Stimulated activated CD4-positive, alpha-beta T cell treated with anti-CD3 and anti-CD28 coated beads, Interleukin-4, amount 100 ng/mL, for 24 hours (primary cell): ENCODE data around the gene ETV3L.

Experiments
- DNase-seq: peaks from one replicate; pipeline ENCODE4 v3.0.0-alpha.2; 2020

Gene ETV3L

GRCh38 chr1:157131281-157131680, 31.7 kb upstream of the ETV3L start:
- DNase-seq, result no peak

GRCh38 chr1:157124855-157125254, 25.2 kb upstream of the ETV3L start:
- DNase-seq, result no peak

GRCh38 chr1:157119448-157119847, 19.8 kb upstream of the ETV3L start:
- DNase-seq, result no peak

GRCh38 chr1:157119008-157119407, 19.4 kb upstream of the ETV3L start:
- DNase-seq, result no peak

DNA sequence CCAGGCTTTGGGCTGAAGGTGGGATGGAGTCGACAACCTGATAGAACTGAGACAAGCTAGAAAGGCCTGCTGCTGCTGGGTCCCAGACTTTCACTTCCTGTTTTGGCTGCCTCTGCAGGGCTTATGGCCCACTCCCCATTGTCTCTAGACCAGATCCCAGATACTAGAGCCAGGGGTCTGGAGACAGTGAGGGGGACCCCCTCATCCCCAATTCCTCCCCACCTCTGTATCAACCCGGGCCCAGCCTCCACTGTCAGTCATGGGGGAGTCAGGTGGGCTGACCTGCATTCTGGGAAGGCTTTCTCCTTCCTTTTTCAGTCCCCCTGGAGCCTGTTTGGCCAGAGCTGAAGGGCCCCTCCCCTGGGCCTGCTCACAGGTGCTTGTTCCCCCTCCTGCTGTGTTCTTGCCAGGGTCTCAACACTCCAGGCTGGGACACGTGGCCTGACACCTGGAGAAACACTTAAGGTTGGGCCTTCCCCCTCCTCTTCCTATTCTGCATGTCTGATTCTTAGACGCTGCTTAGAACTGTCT, 18.0 kb upstream of the ETV3L start:
- no peak for DNase-seq

DNA sequence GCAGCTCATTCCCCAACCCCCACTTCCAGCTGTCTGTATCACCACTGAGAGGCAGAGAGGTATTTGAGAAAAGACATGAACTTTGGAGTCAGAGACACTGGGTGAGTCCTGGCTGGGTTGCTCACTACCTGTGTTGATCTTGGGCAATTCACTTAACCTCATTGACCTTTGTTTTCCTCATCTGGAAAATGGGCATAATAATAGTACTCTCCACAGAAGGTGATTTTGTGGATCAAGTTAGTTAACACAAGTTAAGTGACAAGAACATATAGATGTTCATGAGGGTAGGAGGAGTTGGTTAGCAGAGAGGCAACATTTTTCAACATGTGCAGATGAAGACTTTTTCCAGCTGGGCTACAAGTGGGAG, 17.1 kb upstream of the ETV3L start:
- DNase-seq, result no peak

- DNase-seq, result no peak
Measured at GRCh38 chr1:157115851-157116736, 16.5 kb upstream of the ETV3L start.

- DNase-seq, result no peak
Measured at GRCh38 chr1:157115429-157115838, 15.8 kb upstream of the ETV3L start.

DNA sequence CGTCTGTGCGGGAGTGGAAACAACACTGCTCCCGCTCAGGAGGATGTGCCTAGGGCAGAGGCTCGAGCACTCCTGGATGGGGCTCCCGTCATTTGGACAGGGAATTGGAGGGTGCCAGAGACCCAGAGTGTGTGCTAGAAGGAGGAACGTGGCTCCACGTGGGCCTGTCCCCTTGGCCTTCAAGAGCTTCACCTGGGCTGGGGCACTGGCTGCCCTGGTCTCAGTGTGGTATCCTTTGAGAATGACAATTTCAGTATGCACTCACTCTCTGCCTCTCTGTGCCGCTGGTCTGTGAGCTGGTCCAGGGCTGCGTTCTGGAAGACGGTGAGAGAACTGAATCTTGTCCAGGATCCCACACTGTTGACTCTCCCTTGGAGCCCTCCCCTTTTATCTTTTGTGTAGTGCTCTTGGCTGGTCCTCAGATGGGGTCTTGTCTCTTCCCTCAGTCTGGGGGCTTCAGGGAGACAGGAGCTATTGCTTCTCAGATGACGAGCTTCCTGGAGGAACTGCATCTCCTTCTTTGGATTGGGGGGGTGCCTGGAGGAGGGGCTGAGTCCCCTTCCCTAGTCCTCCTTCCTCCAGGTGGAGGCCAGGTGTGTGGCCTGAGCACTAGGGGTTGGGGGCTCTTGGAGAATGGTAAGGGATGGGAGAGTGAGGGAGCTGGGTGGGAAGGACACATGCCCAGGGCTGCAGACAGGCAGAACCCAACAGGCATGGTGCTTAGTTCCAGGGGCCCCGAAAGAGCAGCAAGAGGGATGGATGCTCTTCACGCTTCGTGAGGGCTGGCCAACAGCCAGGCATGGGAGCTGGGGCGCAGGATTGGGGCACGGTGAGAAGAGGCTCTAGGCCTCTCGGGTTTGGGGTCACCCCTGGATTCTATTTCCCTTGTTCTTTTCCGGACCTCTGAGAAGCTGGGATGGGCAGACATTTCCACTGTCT, 14.8 kb upstream of the ETV3L start:
- no peak for DNase-seq

- DNase-seq, result no peak
Measured at GRCh38 chr1:157113631-157114030, 14.0 kb upstream of the ETV3L start.

GRCh38 chr1:157113106-157113505, 13.5 kb upstream of the ETV3L start:
- DNase-seq, result no peak

- DNase-seq, result no peak
Measured at GRCh38 chr1:157112186-157112867, 12.7 kb upstream of the ETV3L start.

DNA sequence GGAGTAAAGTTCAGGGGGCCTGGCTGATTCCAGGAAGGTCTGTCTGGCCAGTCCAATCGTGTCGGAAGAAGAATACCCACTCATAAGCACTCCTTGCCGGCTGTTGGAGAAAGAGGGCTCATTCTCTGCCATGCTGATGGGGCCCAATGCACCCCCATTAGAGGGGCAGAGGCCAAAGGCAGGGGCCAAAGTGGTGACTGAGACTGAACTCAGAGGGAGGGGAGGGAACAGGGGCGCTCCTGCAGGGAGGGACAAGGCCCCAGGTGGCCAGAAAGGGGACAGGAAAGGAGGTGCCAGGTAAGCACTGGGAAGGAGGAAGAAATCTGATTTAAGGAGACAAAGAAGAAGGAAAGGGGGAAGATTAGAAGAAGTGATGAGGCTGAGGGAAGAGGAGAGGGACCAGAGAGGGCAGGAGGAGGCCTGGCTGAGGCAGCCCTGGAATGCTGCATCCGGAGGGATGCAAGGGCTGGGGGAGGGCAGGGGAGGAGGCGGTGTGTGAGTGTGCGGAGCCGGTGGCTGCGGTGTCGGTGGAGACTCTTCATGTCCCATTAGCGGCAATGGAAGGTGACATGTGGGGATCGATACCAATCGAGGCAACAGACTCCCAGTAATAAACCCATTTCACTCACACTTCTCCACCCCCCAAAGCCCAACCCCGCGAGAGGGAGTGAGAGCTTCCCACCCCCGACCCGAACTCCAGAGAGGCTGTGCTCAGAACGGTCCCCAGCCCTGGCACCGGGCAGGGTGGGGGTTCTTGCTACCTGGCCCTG, 12.0 kb upstream of the ETV3L start:
- no peak for DNase-seq

DNA sequence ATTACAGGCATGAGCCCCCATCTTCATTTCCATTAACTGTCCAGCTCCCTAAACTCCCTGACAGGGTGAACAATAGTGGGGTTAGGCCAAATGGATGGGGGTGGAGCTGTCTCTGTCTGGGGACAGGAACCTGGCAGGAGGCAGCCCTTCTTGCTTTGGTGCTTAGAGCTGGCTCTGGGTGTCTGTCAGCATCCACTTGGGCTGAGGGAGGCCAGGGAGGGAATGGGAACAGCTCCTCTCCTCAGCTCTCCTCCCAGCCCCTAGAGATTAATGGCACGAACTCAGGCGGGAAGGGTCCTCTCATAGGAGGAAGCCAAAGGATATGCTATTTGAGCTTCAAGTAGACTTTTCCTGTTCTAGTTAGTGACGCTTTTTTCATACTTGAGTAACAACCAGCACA, 11.1 kb upstream of the ETV3L start:
- DNase-seq, result no peak

DNA sequence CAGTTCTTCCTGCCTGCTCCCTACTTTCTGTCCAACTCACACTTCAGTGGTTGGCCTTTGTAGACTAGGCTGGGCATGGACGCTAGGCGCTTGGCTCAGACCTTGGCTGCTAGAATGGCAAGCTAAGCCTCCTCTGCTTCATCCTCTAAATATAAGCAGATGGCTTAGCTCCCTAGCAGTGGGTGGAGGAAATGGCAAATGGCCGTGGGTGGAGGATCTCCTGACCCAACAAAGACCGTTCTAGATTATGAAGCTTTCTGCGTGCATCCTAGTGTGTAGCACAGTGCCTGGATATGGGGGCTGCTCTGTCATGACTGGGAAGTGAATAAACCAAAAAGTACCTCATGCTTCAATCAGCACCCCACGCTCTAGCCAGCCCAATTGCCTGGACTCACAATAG, 10.4 kb upstream of the ETV3L start:
- DNase-seq, result no peak

- no peak for DNase-seq
Measured at GRCh38 chr1:157108448-157108847, 8.8 kb upstream of the ETV3L start.

DNA sequence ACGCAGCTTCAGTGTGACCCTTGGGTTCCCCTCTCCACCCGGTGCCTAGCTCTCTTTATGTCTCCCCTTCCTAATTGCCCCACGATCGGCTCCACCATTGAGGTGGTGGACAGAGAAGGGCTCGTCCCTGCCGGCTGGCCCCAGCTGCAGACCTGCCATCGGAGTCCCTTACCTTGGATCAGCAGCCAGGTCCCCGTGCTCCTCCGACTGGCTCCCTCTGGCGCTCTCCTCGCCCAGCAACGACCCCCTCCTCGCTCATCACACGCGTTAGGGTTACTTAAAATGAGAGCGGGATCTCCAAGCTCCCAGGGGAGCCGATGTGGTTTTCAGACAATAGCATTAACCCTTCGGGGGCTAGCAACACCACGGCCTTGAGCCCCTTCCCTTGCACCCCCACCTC, 8.1 kb upstream of the ETV3L start:
- DNase-seq, result no peak

DNA sequence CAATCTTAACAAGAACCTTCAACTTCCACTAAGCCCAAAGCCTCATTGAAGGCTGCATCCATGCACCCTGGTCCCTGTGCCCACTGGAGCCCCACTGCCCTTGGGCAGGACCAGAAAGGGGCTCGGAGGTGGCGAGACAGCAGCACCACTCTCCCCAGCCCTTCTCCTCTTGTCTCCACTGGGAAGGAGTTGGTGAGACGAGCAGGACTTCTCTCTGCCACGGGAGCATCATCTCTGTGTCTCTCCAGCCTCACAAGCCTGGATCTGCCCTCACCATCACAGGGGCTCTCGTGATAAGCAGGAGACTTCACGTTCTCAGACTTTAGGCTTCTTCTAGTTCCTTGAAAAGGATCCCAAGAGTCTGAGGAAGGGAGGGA, 7.2 kb upstream of the ETV3L start:
- DNase-seq, result no peak

DNA sequence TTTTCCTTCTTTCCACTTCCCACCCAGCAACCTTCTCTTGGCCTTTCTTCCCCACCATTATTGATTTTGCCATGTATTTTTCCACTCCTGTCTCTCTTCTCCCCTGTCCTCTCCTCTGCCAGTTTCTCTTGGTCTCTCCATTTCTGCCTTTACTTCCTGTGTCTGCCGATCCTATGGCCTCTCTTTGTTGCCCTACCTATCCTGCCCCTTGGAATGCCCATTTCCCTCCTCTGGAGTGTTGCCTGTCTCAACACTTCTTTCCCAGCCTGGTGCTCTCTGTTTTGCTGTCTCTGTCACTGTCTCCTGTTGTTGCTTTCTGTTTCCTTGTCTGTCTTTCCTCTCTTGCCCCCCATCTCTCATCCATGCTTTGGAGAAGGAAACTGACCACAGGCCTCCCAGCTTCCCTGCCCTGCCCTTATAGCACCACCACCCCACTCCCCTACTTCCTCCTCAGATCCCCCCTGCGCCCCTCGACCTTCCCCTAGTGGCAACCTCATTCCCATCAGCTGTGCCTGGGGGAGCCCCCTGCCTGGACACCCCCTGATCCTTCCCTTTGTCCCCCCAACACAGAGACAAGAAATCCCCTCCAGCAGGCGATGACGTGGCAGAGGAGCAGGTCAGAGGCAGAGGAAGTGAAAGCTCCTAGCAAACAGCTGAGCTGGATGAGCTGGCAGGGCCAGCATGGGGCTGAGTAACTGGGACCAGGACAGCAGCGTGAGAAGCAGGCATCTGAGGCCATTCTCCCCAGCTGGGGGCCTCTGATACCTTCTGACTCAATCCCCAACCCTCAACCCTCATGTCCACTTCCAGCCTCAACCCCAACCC, 6.6 kb upstream of the ETV3L start:
- no peak for DNase-seq

DNA sequence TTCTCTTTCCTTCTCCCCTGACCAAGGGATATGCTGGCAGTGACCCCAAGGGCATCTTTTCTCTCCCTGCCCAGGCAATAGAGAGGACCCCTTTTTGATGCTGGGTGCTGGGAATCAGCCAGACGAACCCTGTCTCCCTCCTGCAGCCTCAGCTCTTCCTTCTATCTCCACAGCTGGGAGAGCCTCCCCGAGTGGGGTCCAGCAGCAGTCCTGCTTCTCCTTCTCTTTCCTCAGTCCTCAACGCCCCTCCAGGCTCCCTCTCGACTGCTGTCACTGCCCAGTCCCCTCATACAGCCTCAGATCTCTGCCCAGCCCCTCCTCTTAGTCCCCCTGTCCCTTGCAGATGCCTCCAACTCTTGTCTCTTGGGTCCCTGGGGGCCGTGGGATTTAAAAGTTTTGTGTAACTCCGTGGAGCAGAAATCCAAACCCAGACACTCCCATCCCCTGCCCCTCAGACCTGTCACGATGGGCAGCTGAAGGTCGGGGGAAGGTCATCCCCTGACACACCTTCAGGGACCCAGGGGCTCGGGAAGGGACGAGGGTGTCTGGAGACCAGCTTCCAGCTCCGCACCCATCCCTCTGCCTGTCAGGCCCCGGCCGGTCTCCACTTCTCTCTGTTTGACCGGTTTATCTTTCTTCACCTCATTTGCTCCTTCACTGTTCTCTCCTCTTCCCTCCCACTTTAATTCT, 5.8 kb upstream of the ETV3L start:
- DNase-seq, result no peak
